Mammary epithelial cell (primary cell): ENCODE results near the gene PIK3AP1.

Experiments
- CTCF ChIP-seq, 2 donors: IDR thresholded peaks in 1 of 2; conservative IDR thresholded peaks in 1 of 2; 2 replicates each; pipeline ENCODE4 v1.5.1; 2011 to 2012; ENCODE audit warnings: inconsistent platforms in 2 of 2, low read length in 2 of 2, mild to moderate bottlenecking in 2 of 2, control low read depth in 1 of 2, low read depth in 1 of 2; ENCODE audit not compliant: insufficient read depth in 1 of 2; ENCODE audit errors: extremely low read depth in 1 of 2
- EZH2 ChIP-seq: IDR thresholded peaks from 2 replicates; pipeline ENCODE4 v1.6.1; 2012; ENCODE audit warnings: low read length, inconsistent platforms, borderline replicate concordance

GRCh38 chr10:96577069-96577468 lies 143.2 kb downstream of the PIK3AP1 start:
- TF ChIP-seq CTCF (conservative IDR thresholded peaks at IDR 0.05 in 1 of 2, IDR thresholded peaks at IDR 0.05 in 1 of 2; ENCODE audit: extremely low read depth in 1 of 2, insufficient read depth in 1 of 2, low read depth in 1 of 2, low read length in 2 of 2) (no peak), EZH2 (no peak)
